Upper lobe of left lung (tissue), 6 donors: ENCODE results near the gene CFAP97D1. TPM values are rescaled to one million over a fixed set of nuclear protein-coding genes. Genes with fewer than 3 reads are reported as not detected.

Source experiments
- ATAC-seq, 2 donors: fragments of 200-7000 bp; cut with Tn5 transposase; one replicate each; pipeline ENCODE4 v1.9.1; 2022; ENCODE audit warnings: mild to moderate bottlenecking in 2 of 2, moderate library complexity in 2 of 2; ENCODE audit not compliant: low FRiP score in 2 of 2
- DNase-seq, 2 donors: peaks; one replicate each; pipeline ENCODE4 v3.0.0-alpha.2; 2019 to 2020
- H3K27ac ChIP-seq, 4 donors: fragments of 200-600 bp; sonication (generic); one replicate each; pipeline ENCODE4 v1.5.1; 2016 to 2019
- H3K27me3 ChIP-seq, 4 donors: fragments of 200-600 bp; sonication (generic); one replicate each; pipeline ENCODE4 v1.5.1; 2017 to 2019
- H3K36me3 ChIP-seq, 4 donors: fragments of 200-600 bp; sonication (generic); one replicate each; pipeline ENCODE4 v1.5.1; 2016 to 2019
- H3K4me1 ChIP-seq, 4 donors: fragments of 200-600 bp; sonication (generic); one replicate each; pipeline ENCODE4 v1.5.1; 2018 to 2019
- H3K4me3 ChIP-seq, 4 donors: fragments of 200-600 bp; sonication (generic); one replicate each; pipeline ENCODE4 v1.5.1; 2017 to 2019; ENCODE audit warnings: mild to moderate bottlenecking in 2 of 4, moderate library complexity in 1 of 4
- H3K9me3 ChIP-seq, 4 donors: fragments of 200-600 bp; sonication (generic); one replicate each; pipeline ENCODE4 v1.5.1; 2018 to 2019
- EP300 ChIP-seq, 4 donors: sonication (generic); formaldehyde crosslinking; IDR thresholded peaks; one replicate each; pipeline ENCODE4 v1.5.1; 2017; ENCODE audit warnings: antibody characterized with exemption in 4 of 4, control low read depth in 2 of 4
- POLR2A ChIP-seq, 4 donors: fragments of 450-650 bp; IDR thresholded peaks; one replicate each; pipeline ENCODE4 v1.5.1; 2016 to 2017; ENCODE audit warnings: antibody characterized with exemption in 4 of 4, mild to moderate bottlenecking in 2 of 4
- POLR2AphosphoS5 ChIP-seq, 2 donors: sonication (generic); formaldehyde crosslinking; IDR thresholded peaks; one replicate each; pipeline ENCODE4 v1.5.1; 2017; ENCODE audit warnings: antibody characterized with exemption in 2 of 2
- WGBS, 2 donors: methylation state at CpG; one replicate each; pipeline ENCODE4 v1.1.5; 2017 to 2018; 5-methylcytosine and 5-hydroxymethylcytosine counted together
- total RNA-seq, 6 donors: library from RNA; depleted of rRNA in 4 of 6; stranded (reverse); fragments of >200 nt in 4 of 6; gene quantifications; one replicate each; pipeline versions ENCODE4 v1.1.0 to v1.2.1, GENCODE V29; 2016 to 2021
- TF ChIP-seq, protein P1 (sequence below), 6 experiments: fragments of 450-650 bp in 4 of 6; fragments of 200-600 bp in 2 of 6; sonication (generic) in 2 of 6; IDR thresholded peaks; one replicate each; pipeline ENCODE4 v1.5.1; 2016 to 2019; ENCODE audit warnings: antibody characterized with exemption in 6 of 6
- donor health status: DM: no; HTN: no; CAD: no; lungs with moderate emphysema.
- donor health status: DM: no; HTN: yes; CAD: no; lungs with severe emphysema.

The CFAP97D1 gene
- total RNA-seq, 6 donors from 2014 or later = 0.17 TPM; not detected in 5

DNA sequence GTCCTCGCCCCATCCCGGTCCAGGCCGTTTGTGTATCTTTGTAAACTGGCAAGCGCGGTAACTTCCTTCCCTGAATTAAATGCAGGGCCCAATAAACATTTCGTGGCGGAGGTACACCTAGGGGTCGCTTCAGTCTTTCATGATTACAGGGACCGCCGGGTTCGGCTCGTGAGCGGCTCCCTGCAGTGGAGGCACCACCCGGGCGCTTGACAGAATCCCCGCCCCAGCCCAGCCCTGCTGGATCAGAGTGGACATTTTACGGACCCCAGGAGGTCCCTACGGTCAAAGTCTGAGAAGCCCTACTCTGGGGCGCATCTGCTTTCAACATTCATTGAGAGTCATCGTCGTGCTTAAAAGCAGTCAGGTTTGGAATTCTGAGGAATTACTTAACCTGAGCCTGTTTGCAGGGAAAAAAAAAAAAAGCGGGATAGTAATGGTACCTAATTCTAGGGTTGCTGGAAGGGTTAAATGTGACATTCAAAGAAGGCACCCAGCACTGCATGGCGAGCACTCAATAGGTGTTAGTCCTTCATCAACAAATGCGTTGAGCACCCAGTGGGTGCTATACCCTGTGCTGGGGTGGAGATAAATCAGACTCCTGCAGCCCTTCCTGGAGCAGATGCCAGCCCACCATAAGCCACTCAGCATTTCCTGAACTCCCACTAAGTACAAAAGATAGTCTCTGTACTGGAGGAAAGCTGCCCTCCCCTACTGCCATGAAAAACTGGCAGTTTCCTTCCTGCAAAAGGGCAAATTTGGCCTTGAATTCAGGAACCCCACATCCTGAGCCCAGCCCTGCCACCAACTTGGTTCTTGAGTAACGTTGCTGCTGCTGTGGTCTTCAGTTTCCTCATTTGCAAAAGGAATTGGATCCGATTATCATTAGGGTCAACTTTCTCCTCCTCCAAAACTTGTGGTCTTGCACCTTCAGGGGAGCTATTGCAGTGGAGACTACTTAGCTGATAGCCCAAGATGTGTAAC is 800 bp upstream of the CFAP97D1 start:
- DNase-seq (no peak), ATAC-seq (peak in 1 of 2 donors; percentile 30)
- Histone ChIP-seq H3K36me3 (peaks cover 0 to 28% (median 6%) of the 10 kb centered on the region in 4 donors), H3K9me3 (no peaks in the 10 kb centered on the region), H3K4me1 (peaks cover 21 to 46% (median 39%) of the 10 kb centered on the region in 4 donors), H3K4me3 (peak overlapping the region; percentile 14 to 97 (median 78)), H3K27me3 (no peaks in the 10 kb centered on the region), H3K27ac (peak overlapping the region; percentile 97 to 100 (median 100))
- TF ChIP-seq EP300 (IDR thresholded peaks at IDR 0.05) = peak in 1 of 4 donors; percentile 47
- TF ChIP-seq, protein P1, sequence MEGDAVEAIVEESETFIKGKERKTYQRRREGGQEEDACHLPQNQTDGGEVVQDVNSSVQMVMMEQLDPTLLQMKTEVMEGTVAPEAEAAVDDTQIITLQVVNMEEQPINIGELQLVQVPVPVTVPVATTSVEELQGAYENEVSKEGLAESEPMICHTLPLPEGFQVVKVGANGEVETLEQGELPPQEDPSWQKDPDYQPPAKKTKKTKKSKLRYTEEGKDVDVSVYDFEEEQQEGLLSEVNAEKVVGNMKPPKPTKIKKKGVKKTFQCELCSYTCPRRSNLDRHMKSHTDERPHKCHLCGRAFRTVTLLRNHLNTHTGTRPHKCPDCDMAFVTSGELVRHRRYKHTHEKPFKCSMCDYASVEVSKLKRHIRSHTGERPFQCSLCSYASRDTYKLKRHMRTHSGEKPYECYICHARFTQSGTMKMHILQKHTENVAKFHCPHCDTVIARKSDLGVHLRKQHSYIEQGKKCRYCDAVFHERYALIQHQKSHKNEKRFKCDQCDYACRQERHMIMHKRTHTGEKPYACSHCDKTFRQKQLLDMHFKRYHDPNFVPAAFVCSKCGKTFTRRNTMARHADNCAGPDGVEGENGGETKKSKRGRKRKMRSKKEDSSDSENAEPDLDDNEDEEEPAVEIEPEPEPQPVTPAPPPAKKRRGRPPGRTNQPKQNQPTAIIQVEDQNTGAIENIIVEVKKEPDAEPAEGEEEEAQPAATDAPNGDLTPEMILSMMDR (IDR thresholded peaks at IDR 0.05) = peak in 3 of 6 experiments; percentile 4 to 37 (median 17)
- no peak for TF ChIP-seq POLR2A (IDR thresholded peaks at IDR 0.05)
- TF ChIP-seq POLR2AphosphoS5 (IDR thresholded peaks at IDR 0.05) = peak in 1 of 2 donors; percentile 44
- WGBS, 2 donors = 4 to 9% methylated on average over 10 to 25 of the region's 26 CpGs

DNA sequence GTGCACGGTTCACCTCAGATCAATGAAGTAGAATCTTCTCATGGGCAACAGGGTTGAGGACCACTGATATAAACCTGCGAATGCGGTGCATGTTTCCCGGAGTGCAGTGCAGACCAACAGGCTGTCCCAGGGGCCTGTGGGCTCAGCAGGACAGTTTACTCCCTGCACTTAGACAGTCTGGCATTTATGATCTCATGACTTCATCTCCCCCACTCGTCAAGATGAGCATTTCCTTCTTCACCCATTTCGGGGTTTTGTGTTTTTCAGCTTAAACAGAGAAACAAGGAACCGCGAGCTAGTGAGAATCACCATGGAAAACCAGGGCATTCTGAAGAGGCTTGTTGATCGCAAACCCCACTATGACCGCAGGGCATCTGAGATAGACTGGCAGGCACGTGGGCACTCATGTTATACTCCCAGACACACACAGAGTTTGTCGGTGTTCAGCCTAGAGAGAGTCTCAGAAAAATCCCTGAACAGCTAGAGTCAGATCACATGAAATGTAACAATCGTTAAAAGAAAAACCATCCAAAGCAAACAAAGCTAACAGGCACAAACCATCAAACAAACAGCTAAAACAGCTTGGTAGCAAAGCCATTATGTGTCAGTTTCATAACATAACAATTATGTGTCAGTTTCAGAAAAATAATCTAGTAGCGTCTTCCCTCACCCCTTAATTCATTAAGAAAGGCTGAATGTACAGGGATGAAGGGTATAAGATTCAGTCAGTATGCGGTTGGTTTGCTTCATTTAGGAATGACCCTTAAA is 2.9 kb downstream of the CFAP97D1 start:
- H3K4me3 ChIP-seq = no peak overlapping the region
- no peaks in the 10 kb centered on the region for H3K9me3 ChIP-seq
- H3K27me3 ChIP-seq = no peaks in the 10 kb centered on the region
- DNase-seq (no peak), ATAC-seq (no peak)
- no peak overlapping the region for H3K27ac ChIP-seq
- WGBS, 2 donors = 83 to 84% methylated on average over 15 of the region's 15 CpGs
- peaks cover 9 to 16% (median 11%) of the 10 kb centered on the region in 4 donors for H3K4me1 ChIP-seq
- TF ChIP-seq, protein P1 (IDR thresholded peaks at IDR 0.05) = no peak
- TF ChIP-seq POLR2AphosphoS5 (IDR thresholded peaks at IDR 0.05) = no peak
- TF ChIP-seq EP300 (IDR thresholded peaks at IDR 0.05) = no peak
- no peaks in the 10 kb centered on the region for H3K36me3 ChIP-seq

- H3K27ac ChIP-seq = no peak overlapping the region
- H3K27me3 ChIP-seq = no peaks in the 10 kb centered on the region
- TF ChIP-seq EP300 (IDR thresholded peaks at IDR 0.05) (no peak), POLR2AphosphoS5 (IDR thresholded peaks at IDR 0.05) (no peak), POLR2A (IDR thresholded peaks at IDR 0.05) (no peak)
- TF ChIP-seq, protein P1 (IDR thresholded peaks at IDR 0.05) = no peak
- no peaks in the 10 kb centered on the region for H3K36me3 ChIP-seq
- DNase-seq (no peak), ATAC-seq (peak in 1 of 2 donors; percentile 40)
- 69 to 74% methylated on average over 2 of the region's 2 CpGs for WGBS, 2 donors
- H3K9me3 ChIP-seq = no peaks in the 10 kb centered on the region
- peaks cover 9 to 15% (median 11%) of the 10 kb centered on the region in 4 donors for H3K4me1 ChIP-seq
- no peak overlapping the region for H3K4me3 ChIP-seq
Measured at GRCh38 chr17:43784068-43784467, 3.8 kb downstream of the CFAP97D1 start.

DNA sequence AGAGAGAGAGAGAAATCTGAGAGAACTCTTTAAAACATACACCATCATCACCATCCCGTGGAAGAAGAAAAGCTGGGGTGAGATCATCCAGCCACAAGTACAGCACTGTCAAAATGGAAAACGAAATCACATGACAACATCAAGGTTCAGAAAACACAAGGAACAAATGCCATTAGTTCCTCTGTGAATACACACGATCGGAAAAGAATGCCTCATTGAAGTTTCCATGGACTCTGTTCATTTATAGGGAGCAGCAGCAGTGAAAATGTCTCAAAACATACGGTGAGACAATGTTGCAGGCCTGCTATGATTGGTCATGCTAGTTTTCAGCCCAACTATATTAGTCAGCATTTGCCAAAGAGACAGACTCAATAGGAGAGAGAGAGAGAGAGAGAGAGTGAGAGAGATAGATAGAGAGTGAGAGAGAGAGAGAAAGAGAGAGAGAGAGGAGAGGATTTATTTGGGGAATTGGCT is 4.4 kb downstream of the CFAP97D1 start:
- H3K27ac ChIP-seq = no peak overlapping the region
- H3K4me3 ChIP-seq = no peak overlapping the region
- WGBS, 2 donors = 71 to 84% methylated on average over 5 of the region's 5 CpGs

More for the DNA sequence above, 4.4 kb downstream of the CFAP97D1 start:
- TF ChIP-seq POLR2A (IDR thresholded peaks at IDR 0.05) (no peak), EP300 (IDR thresholded peaks at IDR 0.05) (no peak), POLR2AphosphoS5 (IDR thresholded peaks at IDR 0.05) (no peak)
- TF ChIP-seq, protein P1 (IDR thresholded peaks at IDR 0.05) = no peak
- ATAC-seq = peak in 1 of 2 donors; percentile 51
- H3K36me3 ChIP-seq = no peaks in the 10 kb centered on the region
- peaks cover 3 to 9% (median 5%) of the 10 kb centered on the region in 4 donors for H3K4me1 ChIP-seq
- H3K27me3 ChIP-seq = no peaks in the 10 kb centered on the region
- H3K9me3 ChIP-seq = no peaks in the 10 kb centered on the region
- DNase-seq = no peak
